Progenitor cell of endocrine pancreas (in vitro differentiated cells): ENCODE measurements around the gene DYSF. TPM values are rescaled to one million over a fixed set of nuclear protein-coding genes. Genes with fewer than 3 reads are reported as not detected.

ENCODE experiments used
- DNase-seq: peaks from one replicate; pipeline ENCODE4 v3.0.0; 2021; ENCODE audit warnings: low spot score; ENCODE audit not compliant: unreplicated experiment
- H3K27ac Mint-ChIP-seq: 2 replicates; pipeline ENCODE4 v1.8.0; 2021; ENCODE audit warnings: mild to moderate bottlenecking, moderate library complexity, mixed read lengths
- H3K27me3 Mint-ChIP-seq: 2 replicates; pipeline ENCODE4 v1.8.0; 2021; ENCODE audit warnings: mixed read lengths
- H3K36me3 Mint-ChIP-seq: 2 replicates; pipeline ENCODE4 v1.8.0; 2022; ENCODE audit warnings: mixed read lengths; ENCODE audit not compliant: insufficient read depth
- H3K4me1 Mint-ChIP-seq: 2 replicates; pipeline ENCODE4 v1.8.0; 2021; ENCODE audit warnings: low read depth, mixed read lengths
- H3K4me3 Mint-ChIP-seq: 2 replicates; pipeline ENCODE4 v1.8.0; 2021; ENCODE audit warnings: low read depth, mild to moderate bottlenecking, moderate library complexity, mixed read lengths
- H3K9me3 Mint-ChIP-seq: 2 replicates; pipeline ENCODE4 v1.8.0; 2021; ENCODE audit warnings: low read depth, mixed read lengths
- CTCF ChIP-seq: fragments of 200-600 bp; sonication (generic); IDR thresholded peaks from one replicate; pipeline ENCODE4 v1.5.0; 2021; ENCODE audit warnings: antibody characterized with exemption, mild to moderate bottlenecking; ENCODE audit not compliant: unreplicated experiment
- total RNA-seq: library from RNA; stranded (reverse); gene quantifications from 2 replicates; pipeline ENCODE4 v1.2.1, GENCODE V29; 2021

DYSF gene
- total RNA-seq, 1 donor from 2014 or later = 1.4 TPM

- DNase-seq = no peak
- Mint-ChIP-seq H3K9me3 (no peaks in the 10 kb centered on the region), H3K27me3 (peaks cover 10% of the 10 kb centered on the region), H3K36me3 (no peaks in the 10 kb centered on the region), H3K4me3 (no peak overlapping the region), H3K4me1 (peaks cover 4% of the 10 kb centered on the region), H3K27ac (no peak overlapping the region)
- TF ChIP-seq CTCF = no peak
Observed at GRCh38 chr2:71702071-71702970, 249.0 kb downstream of the DYSF start.

GRCh38 chr2:71702971-71703898 lies 249.9 kb downstream of the DYSF start:
- H3K27ac Mint-ChIP-seq = no peak overlapping the region
- peaks cover 13% of the 10 kb centered on the region for H3K27me3 Mint-ChIP-seq

GRCh38 chr2:71704131-71704561 lies 250.8 kb downstream of the DYSF start:
- no peak overlapping the region for H3K4me3 Mint-ChIP-seq
- peaks cover 13% of the 10 kb centered on the region for H3K27me3 Mint-ChIP-seq
- no peaks in the 10 kb centered on the region for H3K9me3 Mint-ChIP-seq
- no peak for TF ChIP-seq CTCF
- no peak for DNase-seq
- no peaks in the 10 kb centered on the region for H3K36me3 Mint-ChIP-seq
- H3K27ac Mint-ChIP-seq = no peak overlapping the region
- H3K4me1 Mint-ChIP-seq = peaks cover under 1% of the 10 kb centered on the region

More at GRCh38 chr2:71702971-71703898, 249.9 kb downstream of the DYSF start:
- Mint-ChIP-seq H3K36me3 (no peaks in the 10 kb centered on the region), H3K4me3 (no peak overlapping the region), H3K4me1 (peaks cover 4% of the 10 kb centered on the region), H3K9me3 (no peaks in the 10 kb centered on the region)
- DNase-seq = no peak
- no peak for TF ChIP-seq CTCF

GRCh38 chr2:71704688-71705087 lies 251.3 kb downstream of the DYSF start:
- Mint-ChIP-seq H3K36me3 (no peaks in the 10 kb centered on the region), H3K27me3 (peaks cover 13% of the 10 kb centered on the region)

More at GRCh38 chr2:71704688-71705087, 251.3 kb downstream of the DYSF start:
- DNase-seq = no peak
- Mint-ChIP-seq H3K27ac (no peak overlapping the region), H3K9me3 (no peaks in the 10 kb centered on the region), H3K4me1 (no peaks in the 10 kb centered on the region), H3K4me3 (no peak overlapping the region)
- TF ChIP-seq CTCF = no peak
